ENCODE results near the gene RAB40AL.
"Not testable (repeated sequence)": the region's sequence is repeated elsewhere in the genome, so short reads cannot be mapped to it uniquely, and the experiment has no call there.

GRCh38 chrX:102936972-102937371 lies at the start of gene RAB40AL:
- TF ChIP-seq CTCF (IDR thresholded peaks at IDR 0.05); EZH2 (IDR thresholded peaks at IDR 0.05; ENCODE audit: borderline replicate concordance, insufficient read depth, low read depth, low read length, poor library complexity, severe bottlenecking): not testable (repeated sequence)

All from B cell (primary cell).